GM19397 (cell line): ENCODE measurements around the gene MCM10.
"Not testable (repeated sequence)": the region's sequence is repeated elsewhere in the genome, so short reads cannot be mapped to it uniquely, and the experiment has no call there.

Experiments
- ATAC-seq: cut with Tn5 transposase; IDR thresholded peaks from one replicate; pipeline ENCODE4 v1.9.1; 2021; ENCODE audit warnings: mild to moderate bottlenecking, moderate library complexity; ENCODE audit not compliant: unreplicated experiment

MCM10 gene

GRCh38 chr10:13219685-13220670 lies 58.6 kb downstream of the MCM10 start:
- ATAC-seq: no peak

- no peak for ATAC-seq
These were observed 60.2 kb downstream of the MCM10 start for GRCh38 chr10:13221572-13221971.

- ATAC-seq: no peak
These were observed 60.8 kb downstream of the MCM10 start for GRCh38 chr10:13222151-13222550.

DNA sequence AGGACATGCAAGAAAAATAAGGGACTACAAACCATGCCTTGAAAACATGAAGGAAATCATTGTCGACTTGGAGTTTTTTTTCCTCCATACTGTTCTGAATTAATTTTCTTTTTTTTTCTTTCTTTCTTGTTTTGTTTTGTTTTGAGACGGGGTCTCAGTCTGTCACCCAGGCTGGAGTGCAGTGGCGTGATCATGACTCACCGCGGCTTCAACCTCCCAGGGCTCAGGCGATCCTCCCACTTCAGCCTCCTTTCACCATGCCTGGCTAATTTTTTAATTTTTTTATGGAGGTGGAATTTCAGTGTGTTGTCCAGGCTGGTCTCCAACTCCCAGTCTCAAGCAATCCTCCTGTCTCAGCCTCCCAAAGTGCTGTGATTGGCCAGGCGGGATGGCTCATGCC lies 61.2 kb downstream of the MCM10 start:
- no peak for ATAC-seq

DNA sequence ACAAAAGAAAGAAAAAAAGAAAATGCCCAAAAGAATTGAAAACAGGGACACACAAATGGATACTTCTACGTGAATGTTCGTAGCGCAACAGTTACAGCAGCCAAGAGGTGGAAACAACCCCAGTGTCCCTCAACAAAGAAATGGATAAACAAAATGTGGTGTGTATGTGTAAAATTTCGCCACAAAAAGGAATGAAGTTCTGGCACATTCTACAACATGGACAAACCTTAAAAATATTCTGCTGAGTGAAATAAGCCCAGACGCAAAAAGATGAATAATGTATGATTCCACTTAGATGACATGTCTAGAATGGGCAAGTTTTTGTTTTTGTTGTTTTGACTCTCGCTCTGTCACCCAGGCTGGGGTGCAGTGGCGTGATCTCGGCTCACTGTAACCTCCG lies 61.9 kb downstream of the MCM10 start:
- ATAC-seq: no peak

DNA sequence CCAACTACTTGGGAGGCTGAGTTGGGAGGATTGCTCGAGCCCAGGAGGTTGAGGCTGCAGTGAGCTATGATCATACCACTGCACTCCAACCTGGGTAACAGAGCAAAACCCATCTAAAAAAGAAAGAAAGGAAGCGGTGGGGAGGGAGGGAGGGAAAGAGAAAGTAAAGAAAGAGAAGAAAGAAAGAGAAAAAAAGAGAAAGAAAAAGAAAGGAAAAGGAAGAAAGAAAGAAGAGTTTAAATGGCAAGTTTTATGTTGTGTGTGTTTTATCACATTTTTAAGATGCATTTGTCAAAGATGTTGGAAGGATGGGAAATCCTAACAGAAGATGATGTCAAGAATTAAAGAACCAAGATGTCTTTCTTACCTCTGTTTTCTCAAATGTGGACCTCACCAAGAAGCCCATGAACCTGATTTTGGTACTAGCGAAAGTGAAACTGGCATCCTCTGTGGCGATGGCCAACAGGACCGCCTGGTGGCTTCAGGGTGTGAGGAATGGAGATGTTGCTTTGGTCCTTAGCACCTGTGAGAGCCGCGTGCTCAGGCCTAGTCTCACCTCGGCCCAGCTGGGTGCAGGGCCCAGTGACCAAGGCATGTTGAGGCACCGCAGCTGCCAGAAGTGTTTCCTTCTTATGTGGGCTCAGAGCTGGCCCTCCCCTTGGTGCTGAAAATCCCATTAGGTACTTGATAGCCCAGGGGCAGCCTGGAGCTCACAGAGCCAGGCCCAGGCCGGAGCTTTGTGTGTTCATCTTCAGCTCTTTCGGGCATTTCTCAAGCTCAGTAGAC lies 63.0 kb downstream of the MCM10 start:
- no peak for ATAC-seq

DNA sequence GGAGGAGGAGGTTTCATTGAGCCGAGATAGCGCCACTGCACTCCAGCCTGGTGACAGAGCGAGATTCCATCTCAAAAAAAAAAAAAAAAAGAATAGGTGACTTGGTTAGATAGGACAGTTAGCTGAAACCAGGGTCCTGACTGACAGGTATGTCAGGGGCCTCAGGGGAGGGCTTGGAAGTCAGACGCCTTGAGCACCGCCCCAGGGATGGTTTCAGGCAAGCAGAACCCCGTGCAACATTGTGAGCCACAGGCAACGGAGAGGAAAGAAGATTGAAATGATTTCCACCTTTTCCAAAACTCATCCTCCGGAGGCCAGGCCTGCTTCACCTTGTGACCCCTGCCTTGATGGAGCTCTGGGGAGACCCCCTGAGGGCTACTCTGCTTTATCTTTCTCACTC lies 64.2 kb downstream of the MCM10 start:
- no peak for ATAC-seq

DNA sequence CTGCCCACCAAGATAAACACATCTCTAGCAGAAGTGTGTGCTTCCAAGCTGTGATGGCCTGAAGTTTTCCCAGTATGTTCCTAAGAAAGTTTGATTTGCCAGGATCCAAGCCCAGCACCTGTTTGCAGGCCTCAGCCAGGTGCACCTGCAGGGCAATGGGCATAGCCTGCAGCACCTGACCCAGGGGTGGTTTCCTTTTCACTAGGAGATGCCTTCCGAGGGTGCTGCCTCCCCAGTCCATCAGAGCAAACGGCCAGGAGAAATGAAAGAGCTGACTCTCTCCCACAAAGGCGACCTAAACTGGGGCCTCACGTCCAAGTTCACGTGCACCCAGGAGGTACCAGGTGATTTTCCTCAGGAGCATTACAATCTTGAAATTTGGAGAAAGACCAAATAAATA lies 65.7 kb downstream of the MCM10 start:
- ATAC-seq: no peak

- ATAC-seq: no peak
These were observed 69.8 kb downstream of the MCM10 start for GRCh38 chr10:13231190-13231589.

DNA sequence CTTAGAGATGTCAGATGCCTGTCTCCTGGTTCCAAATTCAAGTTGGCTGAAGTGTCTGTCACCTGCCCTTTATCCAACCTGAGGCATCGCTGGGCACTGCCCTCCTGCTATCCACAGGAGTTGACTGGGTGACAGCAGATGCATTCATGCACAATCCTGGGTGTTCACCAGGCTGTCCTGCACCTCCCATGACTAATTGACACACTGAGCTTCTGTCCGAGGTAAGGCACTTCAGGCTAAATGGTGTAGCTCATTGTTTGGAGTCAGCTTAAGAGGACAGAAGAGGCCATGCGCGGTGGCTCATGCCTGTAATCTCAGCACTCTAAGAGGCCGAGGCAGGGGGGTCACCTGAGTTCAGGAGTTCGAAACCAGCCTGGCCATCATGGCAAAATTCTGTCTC lies 70.5 kb downstream of the MCM10 start:
- ATAC-seq: no peak

DNA sequence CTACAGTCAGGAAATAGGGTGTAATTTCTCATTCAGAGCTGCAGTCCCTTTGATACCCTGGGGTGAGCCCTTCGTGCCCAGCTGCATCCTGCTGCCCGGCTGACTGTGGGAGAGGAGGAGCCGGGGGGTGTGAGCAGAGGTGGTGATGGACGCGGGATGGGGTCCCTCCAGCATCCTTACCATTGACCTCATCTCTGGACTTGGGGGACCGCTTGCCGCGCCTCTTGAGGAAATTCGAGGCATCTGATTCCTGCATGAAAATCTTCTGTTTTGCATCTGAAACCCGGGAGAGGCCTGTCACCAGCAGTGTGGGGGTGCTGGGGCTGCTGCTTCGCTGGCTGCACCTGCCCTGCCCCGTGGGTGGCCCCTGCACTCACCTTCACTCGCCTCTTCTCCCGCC lies 72.0 kb downstream of the MCM10 start:
- ATAC-seq: no peak

- no peak for ATAC-seq
These were observed 72.8 kb downstream of the MCM10 start, which contains the start of gene UCMA for GRCh38 chr10:13234172-13234571. Gene UCMA (minus strand): TSS chr10:13234374. CDS start chr10:13234258, 116 bp downstream.

- ATAC-seq: not testable (repeated sequence)
These were observed 73.4 kb downstream of the MCM10 start for GRCh38 chr10:13234736-13235135.

DNA sequence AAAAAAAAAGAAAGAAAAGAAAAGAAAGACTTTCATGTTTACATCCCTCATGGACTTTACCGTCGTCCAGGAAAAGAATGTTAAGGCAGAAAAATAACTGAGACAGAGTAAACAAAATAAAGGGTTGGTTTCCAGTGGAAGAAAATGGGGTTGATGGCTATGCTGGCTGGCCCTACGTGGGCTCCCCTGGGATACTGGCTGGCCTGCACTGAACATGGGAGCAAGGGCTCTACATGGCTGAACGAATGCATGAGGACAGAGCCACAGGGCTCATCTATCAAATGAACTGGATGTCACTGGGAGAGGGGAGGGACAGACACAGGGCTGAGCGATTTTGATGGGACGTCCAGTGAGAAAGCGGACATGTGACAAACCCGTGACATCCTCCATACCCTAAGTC lies 75.3 kb downstream of the MCM10 start:
- ATAC-seq: no peak

DNA sequence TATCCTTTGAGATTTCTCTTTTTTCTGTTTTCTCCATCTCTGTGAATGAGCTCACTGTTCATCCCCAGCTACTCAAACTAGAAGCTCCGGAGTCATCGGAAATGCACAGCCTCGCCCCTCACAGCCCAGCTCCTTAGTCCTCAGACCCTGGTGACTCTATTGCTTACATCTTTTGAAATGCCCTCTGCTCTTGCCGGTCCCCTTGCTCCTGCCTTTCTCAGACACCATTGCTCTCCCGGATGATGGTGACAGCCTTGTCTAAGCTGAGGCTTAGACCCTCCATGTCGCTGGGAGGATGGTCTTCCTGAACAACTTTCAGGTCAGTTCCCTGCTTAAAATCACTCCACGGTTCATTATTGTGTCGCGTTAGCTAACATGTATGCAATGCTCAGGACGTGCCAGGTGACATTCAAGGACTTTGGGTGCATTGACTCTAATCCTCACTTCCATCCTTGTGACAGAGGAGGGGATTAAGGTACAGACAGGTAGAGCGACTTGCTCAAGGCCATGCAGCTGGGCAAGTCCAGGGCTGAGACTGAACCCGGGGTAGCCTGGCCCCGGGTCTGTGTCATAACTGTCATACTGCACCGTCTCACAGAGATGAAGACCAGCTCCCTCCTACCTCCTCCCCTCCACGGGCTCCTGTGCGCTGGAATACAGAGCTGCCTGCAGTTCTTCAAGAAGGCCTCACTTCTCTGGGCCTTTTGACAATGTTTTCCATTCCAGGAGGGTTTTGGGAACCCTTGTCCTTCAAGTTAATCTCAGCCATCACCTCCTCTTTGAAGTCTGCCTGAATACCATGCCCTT lies 77.1 kb downstream of the MCM10 start:
- no peak for ATAC-seq

DNA sequence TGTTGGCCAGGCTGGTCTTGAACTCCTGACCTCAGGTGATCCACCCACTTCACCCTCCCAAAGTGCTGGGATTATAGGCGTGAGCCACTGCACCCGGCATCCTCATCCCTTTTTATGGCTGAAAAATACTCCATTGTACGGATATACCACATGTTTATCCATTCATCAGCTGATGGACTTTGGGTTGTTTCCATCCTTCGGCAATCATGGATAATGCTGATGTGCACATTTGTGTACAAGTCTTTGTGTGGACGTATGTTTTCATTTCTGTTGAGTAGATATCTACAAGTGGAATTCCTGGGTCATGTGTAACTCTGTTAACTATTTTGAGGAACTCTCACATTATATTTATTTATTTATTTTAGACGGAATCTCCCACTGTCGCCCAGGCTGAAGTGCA lies 78.6 kb downstream of the MCM10 start:
- no peak for ATAC-seq

- no peak for ATAC-seq
These were observed 80.3 kb downstream of the MCM10 start for GRCh38 chr10:13241613-13242012.

DNA sequence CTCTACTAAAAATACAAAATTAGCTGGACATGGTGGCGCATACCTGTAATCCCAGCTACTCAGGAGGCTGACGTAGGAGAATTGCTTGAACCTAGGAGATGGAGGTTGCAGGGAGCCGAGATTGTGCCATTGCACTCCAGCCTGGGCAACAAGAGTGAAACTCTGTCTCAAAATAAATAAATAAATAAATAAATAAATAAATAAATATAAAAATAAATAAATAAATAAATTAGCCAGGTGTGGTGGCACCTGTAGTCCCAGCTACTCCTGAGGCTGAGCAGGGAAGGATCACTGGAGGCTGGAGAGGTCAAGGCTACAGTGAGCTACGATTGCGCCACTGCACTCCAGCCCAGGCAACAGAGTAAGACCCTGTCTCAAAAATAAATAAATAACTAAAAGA lies 80.9 kb downstream of the MCM10 start:
- ATAC-seq: not testable (repeated sequence)

DNA sequence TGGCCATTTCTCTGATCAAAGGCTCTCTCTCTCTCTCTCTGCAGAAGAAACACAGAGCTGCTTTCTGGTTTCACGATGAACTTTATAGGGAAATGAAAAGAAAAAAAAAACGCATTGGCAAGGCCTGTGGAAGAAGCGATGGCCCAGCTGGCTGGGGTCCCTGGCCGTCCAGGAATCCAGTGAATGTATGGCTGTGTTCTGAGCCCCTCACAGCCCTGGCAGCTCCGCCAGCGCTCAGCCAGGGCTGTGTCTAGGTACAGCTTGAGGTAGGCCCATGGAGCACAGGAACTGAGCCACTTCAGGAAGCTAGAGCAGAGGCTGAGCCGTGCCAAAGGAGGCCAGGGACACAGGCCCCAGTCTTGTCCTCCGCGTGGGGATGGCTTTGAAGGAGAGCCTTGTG lies 85.9 kb downstream of the MCM10 start:
- no peak for ATAC-seq

DNA sequence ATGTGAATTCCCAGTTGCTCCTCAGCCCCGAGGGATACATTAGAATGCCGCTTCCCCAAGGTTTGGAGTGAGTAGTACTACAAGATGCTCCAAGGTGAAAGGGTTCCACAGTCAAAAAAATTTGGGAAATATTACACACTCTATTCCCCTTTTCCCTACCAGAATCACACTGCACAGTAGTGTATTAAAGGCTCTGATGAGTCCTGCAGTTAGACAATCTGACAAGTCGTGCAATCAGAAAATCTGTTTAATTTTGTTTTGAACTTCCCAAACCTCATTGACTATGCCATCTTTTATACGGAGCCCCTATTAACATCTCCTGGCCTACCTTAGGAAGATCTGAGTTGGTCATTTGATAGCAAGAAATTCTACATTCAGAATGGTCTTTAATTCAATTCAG lies 86.4 kb downstream of the MCM10 start:
- ATAC-seq: no peak

DNA sequence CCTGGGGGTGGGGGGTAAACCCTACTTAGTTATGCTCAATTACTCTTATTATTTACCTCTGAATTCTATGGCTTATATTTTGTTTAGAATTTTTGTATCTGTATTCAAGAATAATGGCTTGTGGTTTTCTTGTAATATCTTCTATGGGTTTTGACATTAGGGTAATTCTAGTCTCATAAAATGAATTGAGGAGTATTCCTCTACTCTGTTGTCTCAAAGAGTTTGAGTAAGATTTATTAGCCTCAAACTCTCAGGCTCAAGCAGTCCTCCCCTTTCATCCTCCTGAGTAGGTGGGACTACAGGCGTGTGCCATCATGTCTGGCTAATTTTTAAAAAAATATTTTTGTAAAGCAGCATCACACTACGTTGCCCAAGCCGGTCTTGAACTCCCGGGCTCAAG lies 92.4 kb downstream of the MCM10 start:
- ATAC-seq: no peak
